K562 (cell line): ENCODE measurements around the gene CLCN5. TPM values are rescaled to one million over a fixed set of nuclear protein-coding genes. Genes with fewer than 3 reads are reported as not detected.
A peak's percentile ranks its signal among the peaks of the same experiment; 100 is the strongest.

ENCODE experiments used
- ATF6 ChIP-seq: sonication (generic); formaldehyde crosslinking; IDR thresholded peaks from 2 replicates; pipeline ENCODE4 v1.4.0; 2020; ENCODE audit warnings: mild to moderate bottlenecking, missing genetic modification reagents
- CBFA2T2 ChIP-seq: fragments of 450-650 bp; conservative IDR thresholded peaks from 2 replicates; pipeline ENCODE4 v1.6.1; 2017; ENCODE audit warnings: mild to moderate bottlenecking
- EP300 ChIP-seq: IDR thresholded peaks from 2 replicates; pipeline ENCODE4 v1.6.1; 2012; ENCODE audit warnings: low read length, improper control_type of control experiment
- ETS1 ChIP-seq: conservative IDR thresholded peaks from 2 replicates; pipeline ENCODE4 v1.6.1; 2011; ENCODE audit warnings: low read depth, mild to moderate bottlenecking, low read length; ENCODE audit not compliant: control insufficient read depth
- LEF1 ChIP-seq: fragments of 450-650 bp; IDR thresholded peaks from 2 replicates; pipeline ENCODE4 v1.6.1; 2016; ENCODE audit warnings: mild to moderate bottlenecking
- MEIS2 ChIP-seq: fragments of 450-650 bp; IDR thresholded peaks from 2 replicates; pipeline ENCODE4 v1.6.1; 2014; ENCODE audit warnings: mild to moderate bottlenecking; ENCODE audit not compliant: partially characterized antibody
- MGA ChIP-seq: fragments of 450-650 bp; IDR thresholded peaks from 2 replicates; pipeline ENCODE4 v1.6.1; 2016; ENCODE audit warnings: mild to moderate bottlenecking, moderate library complexity
- PPARD ChIP-seq: fragments of 250-450 bp; sonication (Bioruptor Pico); IDR thresholded peaks from 2 replicates; pipeline ENCODE4 v1.8.0; 2022; ENCODE audit warnings: inconsistent platforms, mild to moderate bottlenecking, moderate library complexity
- SMAD1 ChIP-seq: fragments of 150-350 bp; IDR thresholded peaks from 2 replicates; pipeline ENCODE4 v1.6.1; 2014; ENCODE audit warnings: low read length, low read depth; ENCODE audit not compliant: partially characterized antibody
- SMARCE1 ChIP-seq: fragments of 450-650 bp; IDR thresholded peaks from 2 replicates; pipeline ENCODE4 v1.7.1; 2016; ENCODE audit warnings: mild to moderate bottlenecking
- TBL1XR1 ChIP-seq, 2 experiments: IDR thresholded peaks; 2 replicates each; pipeline ENCODE4 v1.6.1; 2012; ENCODE audit warnings: improper control_type of control experiment in 2 of 2, low read length in 2 of 2, mild to moderate bottlenecking in 1 of 2
- ZBTB7A ChIP-seq: IDR thresholded peaks from 2 replicates; pipeline ENCODE4 v1.6.1; 2011; ENCODE audit warnings: low read depth, mild to moderate bottlenecking, low read length, moderate library complexity, borderline replicate concordance; ENCODE audit not compliant: control insufficient read depth
- ZNF165 ChIP-seq: fragments of 250-450 bp; sonication (Bioruptor Pico); IDR thresholded peaks from 2 replicates; pipeline ENCODE4 v1.4.0; 2020; ENCODE audit warnings: borderline replicate concordance
- ZNF41 ChIP-seq: fragments of 250-450 bp; sonication (Bioruptor Pico); conservative IDR thresholded peaks from 2 replicates; pipeline ENCODE4 v1.4.0; 2020; ENCODE audit warnings: mild to moderate bottlenecking
- ZNF696 ChIP-seq: fragments of 250-450 bp; sonication (Bioruptor Pico); conservative IDR thresholded peaks from 2 replicates; pipeline ENCODE4 v1.4.0; 2020; ENCODE audit warnings: mild to moderate bottlenecking, moderate library complexity
- polyA plus RNA-seq, 8 experiments: library from polyadenylated mRNA; depleted of rRNA in 4 of 8; stranded (reverse) in 5 of 8; unstranded in 3 of 8; fragments of >200 nt; fragmentation: Nextera tagmentation in 2 of 8; fragmentation: Illumina TruSeq in 1 of 8; extraction: Ambion mirVana in 2 of 8; extraction: Trizol in 1 of 8; gene quantifications; 2 replicates each; pipeline versions ENCODE4 v1.2.1 to v1.2.3, GENCODE V29; 2011 to 2014; ENCODE audit warnings: inconsistent platforms in 1 of 8, missing spikeins in 1 of 8
- total RNA-seq, 7 experiments: library from RNA; depleted of rRNA in 6 of 7; stranded (reverse); fragments of >200 nt in 6 of 7; fragmentation: Illumina TruSeq in 2 of 7; extraction: Trizol in 2 of 7; gene quantifications; 2 replicates each; pipeline versions ENCODE4 v1.2.1 to v1.2.3, GENCODE V29; 2011 to 2021; ENCODE audit warnings: low replicate concordance in 1 of 7

Gene CLCN5
- total and polyA plus RNA-seq, 9 of the 15 experiments (the other 6 are each of a cell fraction or from before 2014, with no cell fraction given), result 0.94 to 11.8 (median 7.1) TPM

GRCh38 chrX:49921109-49921508, 1.3 kb upstream of the CLCN5 start (continued):
- TF ChIP-seq MGA (no peak), MEIS2 (peak; percentile 73), SMAD1 (no peak), PPARD (no peak), ETS1 (no peak), LEF1 (0 out of 2 replicates have a peak, but pooled peaks have one; percentile 23), ZBTB7A (no peak), ZNF696 (CRISPR knock-in tag) (no peak), EP300 (peak; percentile 84), CBFA2T2 (peak; percentile 85), ZNF41 (no peak), TBL1XR1 (IDR thresholded peaks at IDR 0.05; ENCODE audit: low read length in 2 of 2) (peak in 1 of 2 experiments; percentile 48; a peak in 1 of 4 replicates), ATF6 (CRISPR knock-in tag) (no peak), SMARCE1 (no peak), ZNF165 (no peak)
